Measurements from ENCODE around the gene IGDCC3. TPM values are rescaled to one million over a fixed set of nuclear protein-coding genes. Genes with fewer than 3 reads are reported as not detected.

The IGDCC3 gene
- polyA plus RNA-seq, 2 of the 4 experiments (the other 2 are of a cell fraction): 0.04 to 0.12 TPM

GRCh38 chr15:65311760-65312159, 66.0 kb downstream of the IGDCC3 start:
- 36% methylated on average over 3 of the region's 3 CpGs for WGBS (ENCODE audit: missing lambda C conversion rate)
- Histone ChIP-seq H3K4me1 (peaks cover under 1% of the 10 kb centered on the region; the same call in 2 of the 3 replicates), H3K4me2 (no peak overlapping the region), H3K4me3 (no peak overlapping the region), H3K27ac (no peak overlapping the region), H3K9me3 (no peaks in the 10 kb centered on the region)
- ATAC-seq (peak in 1 of 2 experiments; percentile 15; a peak in 1 of 6 replicates), FAIRE-seq (no peak), DNase-seq (ENCODE audit: low read depth in 1 of 2, low spot score in 1 of 2) (no peak)
- POLR2A ChIA-PET: no interaction called here
- CTCF ChIA-PET: no interaction called here
- no peak for TF ChIP-seq E2F6 (IDR thresholded peaks at IDR 0.05; ENCODE audit: borderline replicate concordance, low read depth)
- no peak for TF ChIP-seq HOXB13 (CRISPR knock-in tag; IDR thresholded peaks at IDR 0.05; ENCODE audit: low read depth)
- TF ChIP-seq FOXS1 (CRISPR knock-in tag; IDR thresholded peaks at IDR 0.05): no peak
- TF ChIP-seq HEYL (CRISPR knock-in tag; IDR thresholded peaks at IDR 0.05): no peak
- TF ChIP-seq TP53 (CRISPR knock-in tag; IDR thresholded peaks at IDR 0.05): no peak
- no peak for TF ChIP-seq USF2 (IDR thresholded peaks at IDR 0.05)
- no peak for TF ChIP-seq CBX2 (IDR thresholded peaks at IDR 0.05; ENCODE audit: borderline replicate concordance, low read depth)
- TF ChIP-seq EHF (CRISPR knock-in tag; IDR thresholded peaks at IDR 0.05): no peak
- TF ChIP-seq MAX (IDR thresholded peaks at IDR 0.05): no peak

- DNase-seq (ENCODE audit: low read depth in 1 of 2, low spot score in 1 of 2): no peak
- H3K4me3 ChIP-seq: no peak overlapping the region
- no peaks in the 10 kb centered on the region for H3K9me3 ChIP-seq
- CTCF ChIA-PET: interaction anchor here (0.6 to 7.0 kb wide), 9 partner anchors 8 to 532 kb away, joined by 3 to 85 read pairs (median 6); no protein-coding TSS in a partner anchor
- ATAC-seq: no peak
- 81% methylated on average over 10 of the region's 10 CpGs for WGBS (ENCODE audit: missing lambda C conversion rate)
- no peak overlapping the region for H3K27ac ChIP-seq
- H3K4me2 ChIP-seq: no peak overlapping the region
- no peak for FAIRE-seq
- H3K4me1 ChIP-seq: peaks cover 12% of the 10 kb centered on the region; the same call in 2 of the 3 replicates
- TF ChIP-seq CHD2 (IDR thresholded peaks at IDR 0.05; ENCODE audit: low read length, partially characterized antibody): no peak
- no peak for TF ChIP-seq BHLHE40 (IDR thresholded peaks at IDR 0.05; ENCODE audit: low read depth, low read length)
- TF ChIP-seq EP300 (IDR thresholded peaks at IDR 0.05): no peak
- TF ChIP-seq PBX3 (IDR thresholded peaks at IDR 0.05): no peak
- POLR2A ChIA-PET: no interaction called here
Measured at GRCh38 chr15:65310431-65311137, 67.2 kb downstream of the IGDCC3 start.

GRCh38 chr15:65309882-65310418, 67.9 kb downstream of the IGDCC3 start:
- no peak for TF ChIP-seq EHF (CRISPR knock-in tag; IDR thresholded peaks at IDR 0.05)
- no peak for TF ChIP-seq ATOH8 (CRISPR knock-in tag; IDR thresholded peaks at IDR 0.05; ENCODE audit: low read depth)
- TF ChIP-seq BCL3 (IDR thresholded peaks at IDR 0.05): no peak
- TF ChIP-seq FOXS1 (CRISPR knock-in tag; IDR thresholded peaks at IDR 0.05): no peak
- no peak for TF ChIP-seq BHLHE40 (IDR thresholded peaks at IDR 0.05; ENCODE audit: low read depth, low read length)
- no peak for TF ChIP-seq HEYL (CRISPR knock-in tag; IDR thresholded peaks at IDR 0.05)
- DNase-seq (ENCODE audit: low read depth in 1 of 2, low spot score in 1 of 2) (no peak), ATAC-seq (no peak), FAIRE-seq (no peak)
- POLR2A ChIA-PET: no interaction called here
- 90% methylated on average over 12 of the region's 12 CpGs for WGBS (ENCODE audit: missing lambda C conversion rate)
- no peak overlapping the region for H3K4me3 ChIP-seq
- CTCF ChIA-PET: interaction anchor here (0.9 to 7.0 kb wide), 9 partner anchors 9 to 112 kb away, joined by 3 to 85 read pairs (median 6); partner anchors contain the start of gene IGDCC4
- H3K9me3 ChIP-seq: no peaks in the 10 kb centered on the region
- H3K4me2 ChIP-seq: no peak overlapping the region
- peaks cover 17% of the 10 kb centered on the region; the same call in 2 of the 3 replicates for H3K4me1 ChIP-seq
- H3K27ac ChIP-seq: no peak overlapping the region

Measured in A549 (cell line).